ENCODE data around the gene INSIG1.

GRCh38 chr7:155339474-155339873 lies 41.8 kb downstream of the INSIG1 start:
- TF ChIP-seq CTCF (IDR thresholded peaks at IDR 0.05) (no peak), POLR2AphosphoS5 (IDR thresholded peaks at IDR 0.05; ENCODE audit: low read depth, low read length) (no peak), MXI1 (IDR thresholded peaks at IDR 0.05; ENCODE audit: low read depth, low read length) (no peak), YY1 (IDR thresholded peaks at IDR 0.05; ENCODE audit: low read depth) (no peak), USF2 (IDR thresholded peaks at IDR 0.05; ENCODE audit: borderline replicate concordance, low read depth, low read length) (no peak), RFX5 (IDR thresholded peaks at IDR 0.05; ENCODE audit: low read length) (no peak), GABPA (IDR thresholded peaks at IDR 0.05; ENCODE audit: low read depth) (no peak)

Measured in SK-N-SH (cell line).